SK-N-SH (cell line): Measurements from ENCODE around the gene TP63. TPM values are rescaled to one million over a fixed set of nuclear protein-coding genes. Genes with fewer than 3 reads are reported as not detected.

Source experiments
- CTCF ChIA-PET: fragments of 300-600, 350-600 bp; formaldehyde crosslinking; extraction: SDS; loops from one replicate; lab custom pipeline; 2021; lab: Yijun Ruan, JAX
- POLR2A ChIA-PET: fragments of 350-600 bp; sonication (Branson Sonifier 250); formaldehyde crosslinking; extraction: SDS; loops from one replicate; lab custom pipeline; 2020; ENCODE audit warnings: antibody characterized with exemption, inconsistent platforms; lab: Yijun Ruan, JAX
- DNase-seq: peaks from one replicate; pipeline ENCODE4 v3.0.0; 2012
- H2AFZ ChIP-seq: fragments of 200-600 bp; sonication (generic); 2 replicates; pipeline ENCODE4 v1.8.1; 2016; ENCODE audit warnings: antibody characterized with exemption, mild to moderate bottlenecking, low read depth
- H3F3A ChIP-seq: fragments of 200-600 bp; sonication (generic); replicated peaks from 2 replicates; pipeline ENCODE3; 2016; ENCODE audit warnings: antibody characterized with exemption, mild to moderate bottlenecking; ENCODE audit not compliant: insufficient read depth
- H3K27ac ChIP-seq, 2 experiments: fragments of 200-500 bp in 1 of 2; fragments of 200-600 bp in 1 of 2; sonication (Bioruptor generic) in 1 of 2; sonication (generic), shearing (Covaris generic) in 1 of 2; 2 replicates each; pipeline versions ENCODE4 v1.5.1 to v1.6.1; 2014 to 2016; ENCODE audit warnings: low read depth in 2 of 2, inconsistent platforms in 1 of 2, low read length in 1 of 2, mild to moderate bottlenecking in 1 of 2, mixed read lengths in 1 of 2
- H3K27me3 ChIP-seq: fragments of 200-600 bp; sonication (generic), shearing (Covaris generic); 2 replicates; pipeline ENCODE4 v1.6.1; 2016; ENCODE audit warnings: mixed run types; ENCODE audit not compliant: insufficient read depth
- H3K36me3 ChIP-seq, 2 experiments: fragments of 200-500 bp in 1 of 2; fragments of 200-600 bp in 1 of 2; sonication (Bioruptor generic) in 1 of 2; sonication (generic) in 1 of 2; replicated peaks in 1 of 2; 2 replicates each; pipeline versions ENCODE3 to v1.5.1; 2014 to 2016; ENCODE audit warnings: low read length in 1 of 2, mild to moderate bottlenecking in 1 of 2; ENCODE audit not compliant: insufficient read depth in 2 of 2, control insufficient read depth in 1 of 2
- H3K4me1 ChIP-seq, 2 experiments: fragments of 200-500 bp in 1 of 2; fragments of 200-600 bp in 1 of 2; sonication (Bioruptor generic) in 1 of 2; sonication (generic), shearing (Covaris generic) in 1 of 2; 2 replicates each; pipeline versions ENCODE4 v1.5.1 to v1.6.1; 2014 to 2016; ENCODE audit warnings: low read depth in 1 of 2, low read length in 1 of 2, mixed run types in 1 of 2; ENCODE audit not compliant: insufficient read depth in 2 of 2, control insufficient read depth in 1 of 2
- H3K4me2 ChIP-seq: fragments of 200-600 bp; sonication (generic), shearing (Covaris generic); 2 replicates; pipeline ENCODE4 v1.6.1; 2017; ENCODE audit warnings: mixed run types
- H3K4me3 ChIP-seq, 2 experiments: fragments of 200-500 bp in 1 of 2; fragments of 200-600 bp in 1 of 2; sonication (Bioruptor generic) in 1 of 2; sonication (generic), shearing (Covaris generic) in 1 of 2; 2 replicates each; pipeline versions ENCODE4 v1.5.1 to v1.8.1; 2014 to 2016; ENCODE audit warnings: low read depth in 2 of 2, inconsistent platforms in 1 of 2, low read length in 1 of 2, mild to moderate bottlenecking in 1 of 2, mixed read lengths in 1 of 2, moderate library complexity in 1 of 2
- H3K79me2 ChIP-seq: fragments of 200-600 bp; sonication (generic); 2 replicates; pipeline ENCODE4 v1.8.1; 2017; ENCODE audit warnings: mild to moderate bottlenecking; ENCODE audit not compliant: insufficient read depth
- H3K9ac ChIP-seq: fragments of 200-600 bp; sonication (generic); 2 replicates; pipeline ENCODE4 v1.6.1; 2017; ENCODE audit warnings: mixed run types
- H3K9me2 ChIP-seq: fragments of 200-600 bp; sonication (generic); 2 replicates; pipeline ENCODE4 v1.6.1; 2017; ENCODE audit warnings: mixed run types
- H3K9me3 ChIP-seq: fragments of 200-600 bp; sonication (generic); 2 replicates; pipeline ENCODE4 v1.6.1; 2017; ENCODE audit warnings: mixed run types, mild to moderate bottlenecking, moderate library complexity
- H4K20me1 ChIP-seq: fragments of 200-600 bp; sonication (generic); 2 replicates; pipeline ENCODE4 v1.6.1; 2017; ENCODE audit warnings: mild to moderate bottlenecking, mixed run types; ENCODE audit not compliant: insufficient read depth
- CHD2 ChIP-seq: fragments of 150-350 bp; IDR thresholded peaks from 2 replicates; pipeline ENCODE4 v1.6.1; 2018; ENCODE audit warnings: low read length; ENCODE audit not compliant: partially characterized antibody
- CTCF ChIP-seq: fragments of 200-600 bp; sonication (generic); IDR thresholded peaks from 2 replicates; pipeline ENCODE4 v1.6.1; 2017; ENCODE audit warnings: antibody characterized with exemption, mild to moderate bottlenecking, moderate library complexity
- ELF1 ChIP-seq: IDR thresholded peaks from 2 replicates; pipeline ENCODE4 v1.4.0; 2012
- EP300 ChIP-seq, 2 experiments: IDR thresholded peaks; 2 replicates each; pipeline versions ENCODE4 v1.4.0 to v1.6.1; 2012; ENCODE audit warnings: borderline replicate concordance in 1 of 2, low read depth in 1 of 2, low read length in 1 of 2
- EZH2phosphoT487 ChIP-seq: fragments of 200-600 bp; sonication (generic); IDR thresholded peaks from 2 replicates; pipeline ENCODE4 v1.6.1; 2017; ENCODE audit warnings: low read depth, mixed run types, mild to moderate bottlenecking, antibody characterized with exemption, moderate library complexity, borderline replicate concordance
- FOSL2 ChIP-seq: IDR thresholded peaks from 2 replicates; pipeline ENCODE4 v1.4.0; 2012; ENCODE audit warnings: low read depth, mild to moderate bottlenecking, moderate library complexity, borderline replicate concordance
- FOXJ3 ChIP-seq: sonication (generic); formaldehyde crosslinking; IDR thresholded peaks from 2 replicates; pipeline ENCODE4 v1.5.1; 2020; ENCODE audit warnings: mild to moderate bottlenecking, missing genetic modification reagents
- GABPA ChIP-seq: IDR thresholded peaks from 2 replicates; pipeline ENCODE4 v1.4.0; 2012; ENCODE audit warnings: low read depth, mild to moderate bottlenecking
- GATA2 ChIP-seq: sonication (generic); formaldehyde crosslinking; IDR thresholded peaks from 2 replicates; pipeline ENCODE4 v1.5.0; 2020; ENCODE audit warnings: mild to moderate bottlenecking, missing genetic modification reagents
- JUND ChIP-seq: IDR thresholded peaks from 2 replicates; pipeline ENCODE4 v1.4.0; 2012
- NFIC ChIP-seq: IDR thresholded peaks from 2 replicates; pipeline ENCODE4 v1.4.0; 2012; ENCODE audit warnings: borderline replicate concordance
- RAD21 ChIP-seq: IDR thresholded peaks from 2 replicates; pipeline ENCODE4 v1.6.1; 2012; ENCODE audit warnings: mild to moderate bottlenecking, low read length
- RXRA ChIP-seq: IDR thresholded peaks from 2 replicates; pipeline ENCODE4 v1.4.0; 2012; ENCODE audit warnings: low read depth, mild to moderate bottlenecking, borderline replicate concordance
- TCF12 ChIP-seq: IDR thresholded peaks from 2 replicates; pipeline ENCODE4 v1.4.0; 2012
- WGBS: methylation state at CpG from one replicate; pipeline ENCODE4 v1.1.6; 2017; ENCODE audit warnings: low lambda C conversion rate; 5-methylcytosine and 5-hydroxymethylcytosine counted together
- polyA plus RNA-seq, 3 experiments: library from polyadenylated mRNA; depleted of rRNA; stranded (reverse); fragments of >200 nt; gene quantifications; 2 replicates each; pipeline ENCODE4 v1.2.3, GENCODE V29; 2012
- TF ChIP-seq, protein P1 (sequence below): fragments of 150-350 bp; IDR thresholded peaks from 2 replicates; pipeline ENCODE4 v1.6.1; 2016; ENCODE audit warnings: mild to moderate bottlenecking, low read depth, low read length

TP63 gene
- polyA plus RNA-seq, 1 of the 3 experiments (the other 2 are of a cell fraction), result not detected

DNA sequence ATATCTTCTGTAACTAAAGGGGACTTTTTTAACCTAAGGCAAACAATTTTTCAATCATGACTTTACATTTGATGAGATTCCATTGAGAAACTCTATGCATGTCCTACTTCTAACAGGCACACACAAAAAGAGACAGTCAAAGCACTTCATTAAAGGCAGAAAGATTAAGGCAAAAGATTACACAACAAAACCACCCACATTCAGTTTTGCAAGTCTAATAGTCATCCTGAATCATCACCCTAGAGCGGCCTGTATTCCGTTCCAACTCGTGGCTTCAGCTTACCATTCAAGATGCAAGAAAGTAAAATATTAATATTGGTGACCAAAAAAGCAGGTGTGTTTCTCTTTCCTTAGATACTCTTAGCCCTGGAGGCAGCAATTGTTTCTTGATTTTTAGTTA lies 283.6 kb downstream of the TP63 start:
- H3K4me1 ChIP-seq, result peaks cover 0 to 13% of the 10 kb centered on the region in 2 experiments; a peak in 1 of 4 replicates
- H3K9me3 ChIP-seq, result no peaks in the 10 kb centered on the region
- H3K4me3 ChIP-seq, result no peak overlapping the region
- no peak overlapping the region for H3K4me2 ChIP-seq
- no peak overlapping the region for H3K9ac ChIP-seq
- ChIA-PET CTCF (no interaction called here), POLR2A (no interaction called here)
- H3K27ac ChIP-seq, result no peak overlapping the region
- TF ChIP-seq JUND, result 0 out of 2 replicates have a peak, but pooled peaks have one; percentile 5
- TF ChIP-seq NFIC, result 0 out of 2 replicates have a peak, but pooled peaks have one; percentile 14
- peak; percentile 32; the same call in 1 of the 2 replicates for TF ChIP-seq FOSL2
- TF ChIP-seq RXRA, result no peak
- no peak for DNase-seq
- peaks cover 0 to 4% of the 10 kb centered on the region in 2 experiments for H3K36me3 ChIP-seq
- H3F3A ChIP-seq, result no peaks in the 10 kb centered on the region
- H3K79me2 ChIP-seq, result no peaks in the 10 kb centered on the region
- no peaks in the 10 kb centered on the region for H4K20me1 ChIP-seq
- peaks cover 4% of the 10 kb centered on the region for H3K9me2 ChIP-seq
- peak overlapping the region; percentile 61; the same call in 1 of the 2 replicates for H2AFZ ChIP-seq
- no peaks in the 10 kb centered on the region for H3K27me3 ChIP-seq
- WGBS, result 6% methylated on average over 3 of the region's 3 CpGs

- no peaks in the 10 kb centered on the region for H3K36me3 ChIP-seq
- no peak overlapping the region for H3K4me2 ChIP-seq
- no peaks in the 10 kb centered on the region for H4K20me1 ChIP-seq
- H3K27ac ChIP-seq, result no peak overlapping the region
- POLR2A ChIA-PET, result no interaction called here
- H3K9ac ChIP-seq, result no peak overlapping the region
- no peaks in the 10 kb centered on the region; the same call in 1 of the 2 replicates for H3K9me3 ChIP-seq
- H3K4me1 ChIP-seq, result no peaks in the 10 kb centered on the region
- no peaks in the 10 kb centered on the region for H3F3A ChIP-seq
- CTCF ChIA-PET, result interaction anchor here (1.3 kb wide), 1 partner anchor 40 kb away, joined by 3 read pairs; no protein-coding TSS in a partner anchor
- DNase-seq, result no peak
- H3K4me3 ChIP-seq, result no peak overlapping the region
- H3K79me2 ChIP-seq, result no peaks in the 10 kb centered on the region
- TF ChIP-seq NFIC (no peak), CHD2 (no peak), CTCF (no peak), TCF12 (no peak), EP300 (IDR thresholded peaks at IDR 0.05; ENCODE audit: borderline replicate concordance in 1 of 2, low read depth in 1 of 2, low read length in 1 of 2) (no peak), GATA2 (no peak), ELF1 (no peak), GABPA (no peak), FOXJ3 (no peak), EZH2phosphoT487 (no peak), RAD21 (no peak)
- TF ChIP-seq, protein P1, sequence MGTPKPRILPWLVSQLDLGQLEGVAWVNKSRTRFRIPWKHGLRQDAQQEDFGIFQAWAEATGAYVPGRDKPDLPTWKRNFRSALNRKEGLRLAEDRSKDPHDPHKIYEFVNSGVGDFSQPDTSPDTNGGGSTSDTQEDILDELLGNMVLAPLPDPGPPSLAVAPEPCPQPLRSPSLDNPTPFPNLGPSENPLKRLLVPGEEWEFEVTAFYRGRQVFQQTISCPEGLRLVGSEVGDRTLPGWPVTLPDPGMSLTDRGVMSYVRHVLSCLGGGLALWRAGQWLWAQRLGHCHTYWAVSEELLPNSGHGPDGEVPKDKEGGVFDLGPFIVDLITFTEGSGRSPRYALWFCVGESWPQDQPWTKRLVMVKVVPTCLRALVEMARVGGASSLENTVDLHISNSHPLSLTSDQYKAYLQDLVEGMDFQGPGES, result no peak
- TF ChIP-seq, all 33 proteins: peak for 0
- Histone ChIP-seq H3K27me3 (no peaks in the 10 kb centered on the region; the same call in 1 of the 2 replicates), H2AFZ (no peak overlapping the region), H3K9me2 (peaks cover 6% of the 10 kb centered on the region; the same call in 1 of the 2 replicates)
These were observed 290.6 kb downstream of the TP63 start for GRCh38 chr3:189921770-189922169.
